Measurements from ENCODE around the gene ANG.
"Not testable (repeated sequence)": the region's sequence is repeated elsewhere in the genome, so short reads cannot be mapped to it uniquely, and the experiment has no call there.

ANG gene

DNA sequence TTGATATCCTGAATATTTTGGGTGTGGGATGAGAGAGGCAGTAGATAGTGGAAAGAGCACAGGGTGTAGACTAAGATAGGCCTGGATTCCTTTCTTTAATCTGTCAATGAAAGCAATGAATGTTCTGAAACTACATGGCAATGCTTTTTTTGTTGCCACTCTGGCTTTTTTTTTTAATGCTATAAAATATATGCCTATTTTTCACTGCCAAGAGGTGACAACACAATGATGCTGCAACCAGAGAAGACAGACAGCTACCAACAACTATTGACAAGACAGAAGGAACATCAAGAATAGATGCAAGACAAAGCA, 9.4 kb downstream of the ANG start:
- no peak for DNase-seq (ENCODE audit: low read depth, low spot score)

DNA sequence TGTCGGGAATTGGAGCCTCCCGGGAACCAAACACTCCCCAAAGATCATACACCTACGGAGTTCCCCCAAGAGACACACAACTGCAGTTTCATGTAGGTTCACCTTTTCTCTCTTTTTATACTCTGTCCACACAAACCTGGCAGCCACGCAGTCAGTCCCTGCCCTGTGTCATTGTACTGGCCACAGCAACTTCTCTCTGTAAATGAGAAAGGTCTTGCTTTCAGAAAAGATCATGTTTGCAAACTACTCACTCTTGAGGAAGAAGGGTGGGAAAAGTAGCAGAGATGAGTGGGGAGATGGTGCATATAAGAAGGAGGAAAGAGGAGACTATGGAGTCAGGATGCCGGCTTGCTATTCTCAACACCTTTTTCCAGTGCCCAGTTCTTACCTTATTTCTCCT, 10.4 kb downstream of the ANG start:
- DNase-seq (ENCODE audit: low read depth, low spot score) = no peak

DNA sequence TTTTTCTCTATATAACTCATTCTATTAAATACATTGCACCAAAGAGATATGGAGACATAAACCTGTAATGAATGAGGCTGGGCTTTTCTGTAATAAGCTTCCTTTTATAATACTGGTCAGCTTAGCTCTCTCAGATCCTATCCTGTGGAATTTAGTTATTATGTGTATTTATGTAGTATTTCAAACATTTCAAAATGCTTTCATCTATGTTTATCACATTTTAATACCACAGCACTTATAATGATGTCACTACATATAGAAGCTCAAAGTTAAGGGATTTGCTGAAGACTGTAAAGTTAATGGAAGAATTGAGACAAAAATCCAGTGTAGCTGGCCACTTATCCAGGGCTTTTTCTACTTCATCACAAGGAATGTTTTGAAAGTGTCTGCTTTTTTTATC, 11.4 kb downstream of the ANG start:
- no peak for DNase-seq (ENCODE audit: low read depth, low spot score)

DNA sequence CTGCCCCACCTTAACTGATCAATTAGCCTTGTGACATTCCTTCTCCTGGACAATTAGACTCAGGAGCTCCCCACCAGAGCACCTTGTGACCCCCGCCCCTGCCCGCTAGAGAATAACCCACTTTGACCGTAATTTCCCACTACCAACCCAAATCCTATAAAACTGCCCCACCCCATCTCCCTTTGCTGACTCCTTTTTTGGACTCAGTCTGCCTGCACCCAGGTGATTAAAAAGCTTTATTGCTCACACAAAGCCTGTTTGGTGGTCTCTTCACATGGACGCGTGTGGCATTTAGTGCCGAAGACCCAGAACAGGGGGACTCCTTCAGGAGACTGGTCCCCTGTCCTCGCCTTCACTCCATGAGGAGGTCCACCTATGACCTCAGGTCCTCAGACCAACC, 12.4 kb downstream of the ANG start:
- not testable (repeated sequence) for DNase-seq (ENCODE audit: low read depth, low spot score)

DNA sequence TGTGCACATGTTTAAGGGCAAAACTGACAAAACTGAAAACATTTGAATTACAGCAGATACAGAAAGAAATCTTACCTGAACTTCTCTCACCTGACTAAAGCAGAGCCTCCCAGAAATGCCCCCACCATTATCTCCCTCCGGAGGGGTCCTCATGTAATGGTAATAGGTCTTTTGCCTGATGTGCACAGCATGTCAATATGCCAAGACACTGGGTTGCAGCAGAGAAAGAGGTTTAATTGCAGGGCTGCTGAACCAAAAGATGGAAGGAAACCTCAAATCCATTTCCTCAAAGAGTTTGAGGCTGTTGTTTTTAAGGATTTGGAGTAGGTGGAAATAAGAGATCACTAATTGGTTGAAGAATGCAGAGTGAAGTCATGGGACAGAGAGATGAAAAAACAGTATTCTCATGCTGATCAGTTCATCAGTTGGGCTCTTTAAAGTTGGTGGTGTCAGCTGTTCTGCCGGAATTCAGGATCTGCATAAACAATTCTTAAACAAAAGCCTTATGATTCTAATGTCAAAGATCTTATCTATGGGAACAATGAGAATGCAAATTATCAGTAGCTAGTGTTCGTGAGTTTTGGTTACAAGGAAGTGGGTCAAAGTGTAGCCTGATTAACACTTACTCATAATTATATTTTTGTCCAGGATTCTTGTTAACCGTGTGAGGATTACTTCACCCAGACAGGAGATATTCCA, 18.2 kb downstream of the ANG start:
- DNase-seq (ENCODE audit: low read depth, low spot score) = no peak

DNA sequence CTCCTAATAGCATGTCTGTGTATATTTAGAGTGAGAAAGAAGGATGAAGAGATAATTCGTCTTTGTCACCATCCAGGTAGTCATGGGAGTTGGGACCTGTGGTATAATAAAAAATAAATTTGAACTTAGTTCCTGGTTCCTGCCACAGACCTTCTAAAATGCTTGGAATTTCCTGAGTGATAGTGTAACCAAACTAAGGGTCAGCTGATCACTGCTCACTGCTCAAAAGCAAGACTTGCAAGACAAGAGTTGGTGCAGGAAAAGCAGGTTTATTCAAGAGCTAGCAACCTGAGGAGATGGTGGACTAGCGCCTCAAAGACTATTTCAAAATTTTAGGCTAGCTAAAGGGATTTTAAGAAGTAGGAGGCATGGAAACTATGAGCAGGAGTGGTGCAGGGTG, 19.1 kb downstream of the ANG start:
- DNase-seq (ENCODE audit: low read depth, low spot score) = peak; percentile 12

DNA sequence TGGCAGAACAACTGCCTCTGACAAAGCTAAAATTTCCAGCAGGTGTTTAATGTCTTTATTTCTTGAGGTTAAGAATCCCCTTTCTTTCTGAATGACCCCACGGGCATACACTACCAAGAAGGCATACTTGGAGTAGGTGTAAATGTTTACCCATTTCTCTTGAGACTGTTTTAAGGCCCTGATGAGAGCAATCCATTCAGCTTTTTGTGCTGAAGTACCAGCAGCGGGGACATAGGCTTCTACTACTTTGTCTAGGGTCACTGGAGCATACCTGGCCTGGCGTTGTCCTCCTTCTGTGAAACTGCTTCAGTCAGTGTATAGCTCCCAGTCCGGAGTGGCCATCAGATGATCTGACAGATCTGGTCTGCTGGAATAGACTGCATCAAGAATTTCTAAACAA, 22.7 kb downstream of the ANG start:
- DNase-seq (ENCODE audit: low read depth, low spot score) = no peak

DNA sequence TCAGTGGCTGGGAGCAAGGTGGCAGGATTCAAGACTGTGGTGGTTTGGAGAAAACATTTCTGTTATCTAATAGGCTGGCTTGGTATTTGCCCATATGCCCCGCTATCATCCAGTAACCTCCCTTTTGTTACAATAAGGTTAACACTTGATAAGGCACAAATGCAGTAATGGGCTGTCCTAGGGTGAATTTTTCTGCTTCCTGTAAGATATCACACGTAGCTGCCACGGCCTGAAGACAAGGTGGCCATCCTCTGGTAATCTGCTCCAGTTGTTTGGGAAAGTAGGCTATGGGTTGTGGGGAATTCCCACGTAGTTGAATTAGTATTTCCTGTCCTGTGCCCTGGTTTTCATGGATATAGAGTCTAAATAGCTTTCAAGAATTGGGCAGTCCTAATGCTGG, 23.1 kb downstream of the ANG start:
- no peak for DNase-seq (ENCODE audit: low read depth, low spot score)

DNA sequence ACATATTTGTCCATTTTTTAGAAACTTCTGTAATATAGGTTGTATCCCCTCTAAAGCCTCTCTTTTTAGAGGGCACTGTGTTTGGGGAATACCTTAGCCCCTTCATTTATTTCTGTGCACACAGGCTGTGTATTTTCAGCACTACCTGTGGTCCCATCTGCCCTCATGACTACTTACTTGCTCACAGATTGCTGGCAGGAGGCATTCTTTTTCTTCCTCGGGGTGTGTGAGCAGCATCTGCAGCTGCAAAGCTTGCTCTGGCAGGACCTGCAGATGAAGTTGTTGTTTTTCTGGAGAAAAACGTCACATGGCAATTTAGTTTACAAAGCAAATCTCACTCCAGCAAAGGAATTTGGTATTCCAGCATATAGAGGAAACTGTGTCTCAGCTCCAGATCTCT, 24.3 kb downstream of the ANG start:
- DNase-seq (ENCODE audit: low read depth, low spot score) = no peak

DNA sequence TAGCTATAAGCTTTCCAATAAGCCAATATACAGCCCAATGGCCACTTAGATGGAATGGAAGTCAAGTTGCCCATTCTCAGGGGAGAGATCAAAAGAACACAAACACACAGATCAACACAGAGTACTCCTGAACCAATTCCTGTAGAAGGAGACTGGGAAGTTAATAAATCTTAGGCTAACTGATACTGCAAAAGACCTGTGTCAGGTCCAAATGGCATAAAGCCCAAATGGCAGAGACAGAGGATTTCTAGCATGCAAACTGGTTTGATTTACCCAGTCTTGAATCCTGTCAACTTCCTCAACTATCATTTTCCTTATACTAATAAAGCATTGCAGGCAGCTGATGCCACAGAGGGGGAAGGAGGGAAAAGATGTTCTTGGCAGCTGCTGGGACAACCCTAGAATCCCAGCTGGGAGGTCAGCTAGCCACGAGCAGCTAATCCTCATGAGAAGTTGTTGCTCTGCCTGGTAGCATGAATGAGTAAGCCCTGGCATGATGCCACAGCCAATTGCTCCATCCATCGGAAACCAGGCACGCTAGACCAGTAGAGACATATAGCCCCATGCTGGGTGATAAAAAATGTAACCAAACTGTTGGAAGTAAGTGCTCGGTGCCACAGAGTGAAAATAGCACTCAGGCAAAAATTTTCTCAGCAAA, 26.2 kb downstream of the ANG start:
- DNase-seq (ENCODE audit: low read depth, low spot score) = no peak

DNA sequence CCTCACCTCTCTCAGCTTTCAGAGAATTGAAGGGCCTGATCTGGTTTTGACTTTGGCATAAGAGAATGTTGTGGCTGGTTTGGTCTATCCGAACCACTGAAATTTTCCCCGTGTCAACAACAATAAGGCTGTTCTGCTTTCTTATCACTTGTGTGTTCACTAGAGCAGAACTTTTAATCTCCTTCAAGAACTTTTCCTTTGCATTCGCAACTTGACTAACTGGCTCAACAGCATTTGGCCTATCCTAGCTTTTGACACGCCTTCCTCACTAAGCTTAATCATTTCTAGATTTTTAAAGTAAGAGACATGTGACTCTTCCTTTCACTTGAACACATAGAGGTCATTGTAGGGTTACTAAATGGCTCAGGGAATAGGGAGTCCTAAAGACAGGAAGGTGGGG, 31.2 kb downstream of the ANG start:
- DNase-seq (ENCODE audit: low read depth, low spot score) = no peak

DNA sequence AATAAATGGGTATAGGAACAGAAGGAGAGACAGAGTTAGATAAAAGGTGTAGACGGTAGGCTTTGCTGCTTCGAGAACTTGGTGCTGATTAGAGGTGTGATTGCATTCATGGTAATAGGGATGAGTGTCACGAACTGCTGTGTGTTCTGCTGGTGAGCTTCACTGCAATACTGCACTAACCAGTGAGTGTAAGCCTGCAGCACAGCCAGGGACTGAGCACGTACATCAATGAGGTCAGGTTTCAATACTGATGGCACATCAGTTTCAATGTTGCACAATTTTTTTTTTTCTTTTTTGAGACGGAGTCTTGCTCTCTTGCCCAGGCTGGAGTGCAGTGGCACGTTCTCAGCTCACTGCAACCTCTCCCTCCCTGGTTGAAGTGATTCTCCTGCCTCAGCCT, 32.2 kb downstream of the ANG start:
- no peak for DNase-seq (ENCODE audit: low read depth, low spot score)

DNA sequence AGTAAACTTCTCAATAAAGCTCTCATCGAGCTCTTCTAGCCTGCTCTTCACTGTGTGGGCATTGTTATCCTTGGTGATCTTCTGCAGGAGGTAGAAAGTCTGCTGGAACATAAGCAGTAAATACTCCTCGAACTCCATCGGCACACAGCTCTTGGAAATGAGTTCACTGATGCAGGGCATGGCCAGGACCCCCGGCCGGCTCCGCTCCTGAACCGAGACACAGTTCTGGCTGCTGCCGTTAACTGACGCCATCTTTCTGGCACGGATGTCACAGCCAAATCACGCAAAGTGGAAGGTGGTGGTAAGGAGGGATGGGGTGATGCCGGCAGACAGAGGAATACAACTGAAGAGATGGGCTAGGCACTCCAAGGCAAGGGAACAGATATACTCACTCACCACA, 33.5 kb downstream of the ANG start:
- no peak for DNase-seq (ENCODE audit: low read depth, low spot score)

DNA sequence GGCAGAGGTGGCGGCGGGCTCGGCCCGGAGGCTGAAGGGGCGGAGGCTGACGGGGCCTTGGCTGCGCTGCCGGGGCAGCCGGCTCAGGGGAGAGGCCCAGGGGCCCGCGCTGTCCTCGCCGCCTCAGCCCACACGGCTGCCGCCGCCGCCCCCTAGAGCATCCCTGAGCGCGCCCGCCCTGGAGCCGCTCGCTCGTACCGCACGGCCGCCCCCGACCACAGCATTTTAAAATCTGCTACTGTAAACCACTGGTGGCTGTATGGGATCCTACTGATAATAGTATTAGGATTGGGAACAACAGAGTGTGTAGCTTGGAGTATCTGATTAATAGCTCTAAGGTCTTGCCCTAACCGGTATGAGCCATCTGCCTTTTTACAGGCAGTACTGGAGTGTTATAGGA, 34.9 kb downstream of the ANG start:
- DNase-seq (ENCODE audit: low read depth, low spot score) = no peak

DNA sequence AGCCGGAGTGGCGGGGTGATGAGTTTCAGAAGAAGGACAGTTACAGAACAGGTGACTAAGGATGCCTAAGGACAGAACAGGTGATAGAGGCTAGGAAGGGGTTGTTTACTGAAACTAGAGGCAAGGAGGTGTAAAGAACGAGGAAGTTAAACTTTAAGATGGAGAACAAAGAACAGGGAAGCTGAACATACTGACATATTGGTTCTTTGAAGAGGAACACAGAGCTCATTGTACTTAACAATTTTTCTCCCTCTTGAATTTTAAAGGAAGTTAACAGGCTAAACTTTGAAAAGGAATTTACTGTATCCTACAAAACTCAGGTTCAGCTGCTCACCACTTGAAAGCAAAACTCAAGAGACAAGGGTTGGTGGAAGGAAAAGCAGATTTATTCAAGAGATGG, 37.6 kb downstream of the ANG start:
- not testable (repeated sequence) for DNase-seq (ENCODE audit: low read depth, low spot score)

DNA sequence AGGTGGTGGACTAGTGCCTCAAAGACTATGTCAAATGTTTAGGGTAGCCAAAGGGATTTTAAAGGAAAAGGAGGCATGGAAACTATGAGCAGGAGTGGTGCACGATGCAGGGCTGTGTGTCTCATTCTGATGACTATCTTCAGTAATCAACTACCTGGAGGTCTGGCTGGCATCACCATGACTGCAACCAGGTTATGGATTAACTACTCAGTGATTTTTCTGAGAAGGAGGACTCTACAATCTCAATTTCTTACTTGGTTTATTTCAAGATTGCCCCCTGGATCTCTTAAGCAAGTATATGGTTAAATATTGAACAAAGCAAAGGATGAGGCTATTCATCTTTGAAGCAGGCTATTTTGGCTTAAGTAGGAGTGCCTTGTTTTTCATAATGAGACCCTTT, 38.0 kb downstream of the ANG start:
- no peak for DNase-seq (ENCODE audit: low read depth, low spot score)

DNA sequence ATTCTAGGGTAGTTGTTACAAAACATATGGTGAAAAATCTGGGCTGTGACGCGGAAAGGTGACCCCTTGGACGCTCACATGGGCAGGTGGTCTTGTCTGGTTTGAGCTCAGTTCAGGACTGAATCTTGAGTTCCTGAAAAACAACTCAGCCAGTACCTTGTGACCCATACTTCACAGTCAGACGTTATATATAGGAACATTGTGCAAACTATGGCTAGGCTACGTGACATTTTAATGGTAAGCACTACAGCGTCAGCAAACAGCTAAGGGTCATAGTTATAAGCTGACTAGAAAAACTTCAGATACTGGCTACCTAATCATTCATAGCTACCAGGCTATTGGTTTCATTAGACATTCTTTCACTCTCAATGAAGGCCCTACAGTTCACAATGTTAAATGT, 42.3 kb downstream of the ANG start:
- no peak for DNase-seq (ENCODE audit: low read depth, low spot score)

DNA sequence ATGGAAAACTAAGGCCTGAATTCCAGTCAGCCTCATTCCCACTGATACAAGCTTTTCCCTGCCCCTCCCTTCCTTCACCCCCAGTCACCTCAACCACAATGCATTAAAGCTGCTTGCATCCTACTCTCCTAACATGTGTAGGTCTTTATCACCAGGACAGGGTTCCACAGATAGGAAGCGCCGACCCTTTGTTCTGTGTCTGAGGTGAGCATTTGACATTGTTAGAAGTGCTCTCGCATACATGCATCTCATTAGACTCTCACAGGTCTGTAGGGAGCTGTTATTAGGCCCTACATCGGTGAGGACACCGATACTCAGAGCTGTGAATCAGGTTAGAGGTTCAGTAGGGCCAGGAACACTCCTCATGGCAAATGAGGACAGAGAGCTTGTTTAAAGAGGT, 43.9 kb downstream of the ANG start:
- DNase-seq (ENCODE audit: low read depth, low spot score) = no peak

DNA sequence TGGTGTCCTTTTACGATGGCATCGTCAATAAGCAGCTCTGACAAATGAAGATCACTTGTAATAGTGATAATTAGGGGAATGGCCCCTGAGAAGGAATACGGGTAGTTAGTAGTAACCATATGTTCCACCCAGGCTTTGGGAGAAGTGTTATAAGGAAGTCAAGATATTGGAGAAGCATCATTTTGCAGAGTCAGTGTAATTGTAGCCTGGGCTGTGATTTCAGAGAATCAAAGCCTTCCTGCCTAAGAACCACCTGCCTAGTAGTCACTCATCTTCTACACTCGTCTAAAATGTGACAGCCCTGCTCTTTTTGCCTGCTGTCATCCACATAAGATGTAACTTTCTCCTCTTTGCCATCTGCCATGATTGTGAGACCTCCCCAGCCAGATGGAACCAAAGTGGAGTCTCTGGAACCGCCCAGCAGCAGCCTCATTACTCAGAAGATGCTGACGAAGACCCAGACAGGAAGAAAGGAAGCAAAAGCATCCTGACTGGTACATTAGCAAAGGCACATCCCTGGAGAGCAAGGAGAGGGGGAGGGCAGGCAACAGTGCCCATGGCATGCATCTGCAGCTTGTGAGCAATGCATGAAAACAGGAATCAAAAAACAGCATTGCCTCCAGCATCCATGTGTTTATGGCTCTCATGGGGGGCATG, 44.5 kb downstream of the ANG start:
- no peak for DNase-seq (ENCODE audit: low read depth, low spot score)

DNA sequence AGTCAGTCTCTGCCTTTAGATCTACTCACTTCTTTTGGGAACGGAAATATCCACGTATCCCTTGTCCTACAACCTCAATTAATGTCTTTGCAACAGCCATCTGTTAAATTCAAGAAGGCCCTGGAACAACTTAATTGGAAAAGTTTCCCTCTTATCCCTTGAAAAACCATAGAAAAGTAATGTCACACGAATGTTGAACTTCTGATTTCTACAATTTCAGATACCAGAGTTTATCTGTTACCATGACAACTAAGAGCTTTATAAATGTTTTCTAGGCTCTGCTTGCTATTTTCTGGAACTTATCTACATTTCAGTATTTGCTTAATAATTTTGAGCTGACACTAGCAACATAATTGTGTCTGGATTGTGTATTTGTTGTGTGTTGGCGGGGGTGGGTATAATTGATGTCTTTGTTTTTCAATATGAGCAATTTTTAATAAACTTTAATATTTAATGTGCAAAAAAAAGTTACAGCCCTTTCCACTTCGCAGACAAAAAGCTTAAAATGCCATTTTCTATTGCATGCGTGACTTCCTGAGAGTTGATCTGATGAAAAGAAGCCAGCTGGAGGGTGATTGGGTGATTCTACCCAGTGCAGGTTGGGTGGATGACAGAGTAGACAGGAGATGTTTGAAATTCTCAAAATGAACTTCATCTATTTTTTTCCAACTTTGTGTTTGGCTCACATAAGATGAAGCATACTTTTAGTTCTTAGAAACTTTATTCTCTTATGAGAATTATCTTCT, 45.3 kb downstream of the ANG start:
- no peak for DNase-seq (ENCODE audit: low read depth, low spot score)

DNA sequence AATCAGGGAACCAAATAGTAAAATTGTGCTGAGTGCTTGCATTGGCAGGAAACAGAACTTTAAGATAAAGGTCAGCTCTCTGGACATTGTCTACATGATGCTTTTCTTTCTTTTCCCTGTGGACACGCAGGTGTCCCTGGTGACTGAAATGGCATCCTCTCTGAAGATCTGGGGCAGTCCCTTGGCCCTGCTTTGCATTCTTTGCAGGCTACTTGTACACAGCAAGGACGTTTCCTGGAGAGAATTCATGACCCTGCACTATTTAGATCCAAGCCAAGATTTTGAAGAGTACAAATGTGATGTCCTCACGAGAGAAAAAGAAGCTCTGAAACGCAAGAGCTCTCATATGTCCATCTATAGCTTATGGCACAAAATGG, 45.9 kb downstream of the ANG start:
- DNase-seq (ENCODE audit: low read depth, low spot score) = no peak

DNA sequence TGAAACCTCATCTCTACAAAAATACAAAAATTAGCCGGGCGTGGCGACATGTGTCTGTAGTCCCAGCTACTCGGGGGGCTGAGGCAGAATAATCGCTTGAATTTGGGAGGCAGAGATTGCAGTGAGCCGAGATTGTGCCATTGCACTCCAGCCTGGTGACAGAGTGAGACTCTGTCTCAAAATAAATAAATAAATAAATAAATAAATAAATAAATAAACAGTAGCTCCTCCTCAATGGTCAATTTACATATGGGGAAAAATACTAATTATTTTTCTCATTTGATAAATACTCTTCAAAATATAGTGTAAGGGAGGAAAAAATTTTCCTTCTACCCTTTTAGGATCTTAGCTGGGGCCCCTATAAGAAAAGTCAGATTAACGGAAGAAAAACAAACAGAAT, 49.7 kb downstream of the ANG start:
- DNase-seq (ENCODE audit: low read depth, low spot score) = not testable (repeated sequence)

DNA sequence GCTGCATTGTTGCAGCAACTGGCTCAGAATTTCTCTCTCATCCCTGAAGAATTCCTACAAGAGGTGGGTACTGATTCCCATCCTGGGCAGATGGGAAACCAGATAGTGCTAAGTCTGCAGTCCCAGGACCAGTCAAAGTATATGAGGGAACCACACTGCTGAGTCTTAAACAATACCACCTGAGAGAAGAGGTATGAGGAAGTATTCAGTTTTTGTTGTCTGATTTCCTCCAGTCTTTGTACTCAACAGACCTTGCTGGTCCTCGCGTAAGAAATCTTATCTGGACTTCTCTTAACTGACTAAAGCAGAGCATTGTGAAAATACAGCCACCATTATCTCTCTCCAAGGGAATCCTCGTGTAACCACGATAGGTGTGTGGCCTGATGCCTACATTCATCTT, 53.6 kb downstream of the ANG start:
- DNase-seq (ENCODE audit: low read depth, low spot score) = no peak
